ENCODE measurements around the gene TLN1.

DNA sequence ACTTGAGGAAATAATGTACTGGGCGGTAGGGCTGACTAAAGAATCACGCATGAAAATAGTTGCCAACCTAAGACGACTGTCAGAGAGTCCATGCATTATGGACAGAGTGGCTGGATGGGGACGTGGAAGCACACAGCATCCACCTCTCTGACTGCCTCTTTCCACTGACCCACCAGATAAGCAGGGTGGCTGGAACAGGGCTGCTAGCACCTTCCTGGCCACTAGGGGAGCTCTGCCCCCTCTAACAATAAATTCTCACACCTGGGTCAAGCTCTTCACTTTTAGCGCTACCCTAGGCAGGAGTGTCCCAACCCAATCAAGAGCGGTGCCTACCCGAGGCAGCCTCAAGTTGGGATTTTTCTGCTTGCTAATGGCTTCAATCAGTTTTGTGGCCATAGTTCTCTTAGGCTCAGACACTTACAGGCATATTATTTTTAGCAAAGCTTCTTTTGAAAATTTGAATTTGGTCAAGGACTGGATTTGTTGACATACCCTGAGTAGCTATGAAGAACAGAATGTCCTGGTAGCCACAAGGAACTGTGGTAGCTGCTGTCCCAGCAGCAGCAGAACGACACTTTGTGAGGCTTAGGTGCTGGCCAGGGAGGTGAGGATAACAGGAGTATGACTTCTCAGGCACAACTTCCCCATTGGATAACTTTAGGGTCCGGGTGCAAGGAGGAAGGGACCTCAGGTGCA lies 35.3 kb downstream of the TLN1 start:
- TF ChIP-seq, protein P1, sequence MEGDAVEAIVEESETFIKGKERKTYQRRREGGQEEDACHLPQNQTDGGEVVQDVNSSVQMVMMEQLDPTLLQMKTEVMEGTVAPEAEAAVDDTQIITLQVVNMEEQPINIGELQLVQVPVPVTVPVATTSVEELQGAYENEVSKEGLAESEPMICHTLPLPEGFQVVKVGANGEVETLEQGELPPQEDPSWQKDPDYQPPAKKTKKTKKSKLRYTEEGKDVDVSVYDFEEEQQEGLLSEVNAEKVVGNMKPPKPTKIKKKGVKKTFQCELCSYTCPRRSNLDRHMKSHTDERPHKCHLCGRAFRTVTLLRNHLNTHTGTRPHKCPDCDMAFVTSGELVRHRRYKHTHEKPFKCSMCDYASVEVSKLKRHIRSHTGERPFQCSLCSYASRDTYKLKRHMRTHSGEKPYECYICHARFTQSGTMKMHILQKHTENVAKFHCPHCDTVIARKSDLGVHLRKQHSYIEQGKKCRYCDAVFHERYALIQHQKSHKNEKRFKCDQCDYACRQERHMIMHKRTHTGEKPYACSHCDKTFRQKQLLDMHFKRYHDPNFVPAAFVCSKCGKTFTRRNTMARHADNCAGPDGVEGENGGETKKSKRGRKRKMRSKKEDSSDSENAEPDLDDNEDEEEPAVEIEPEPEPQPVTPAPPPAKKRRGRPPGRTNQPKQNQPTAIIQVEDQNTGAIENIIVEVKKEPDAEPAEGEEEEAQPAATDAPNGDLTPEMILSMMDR (IDR thresholded peaks at IDR 0.05), result peak; percentile 54 to 71 (median 64)
- peak; percentile 62 for TF ChIP-seq POLR2AphosphoS5 (IDR thresholded peaks at IDR 0.05)
- TF ChIP-seq POLR2A (IDR thresholded peaks at IDR 0.05), result no peak

All from prostate gland (tissue), 2 donors.